Measurements from ENCODE around the gene MRM3.
"Not testable (repeated sequence)": the region's sequence is repeated elsewhere in the genome, so short reads cannot be mapped to it uniquely, and the experiment has no call there.

MRM3 gene, protein sequence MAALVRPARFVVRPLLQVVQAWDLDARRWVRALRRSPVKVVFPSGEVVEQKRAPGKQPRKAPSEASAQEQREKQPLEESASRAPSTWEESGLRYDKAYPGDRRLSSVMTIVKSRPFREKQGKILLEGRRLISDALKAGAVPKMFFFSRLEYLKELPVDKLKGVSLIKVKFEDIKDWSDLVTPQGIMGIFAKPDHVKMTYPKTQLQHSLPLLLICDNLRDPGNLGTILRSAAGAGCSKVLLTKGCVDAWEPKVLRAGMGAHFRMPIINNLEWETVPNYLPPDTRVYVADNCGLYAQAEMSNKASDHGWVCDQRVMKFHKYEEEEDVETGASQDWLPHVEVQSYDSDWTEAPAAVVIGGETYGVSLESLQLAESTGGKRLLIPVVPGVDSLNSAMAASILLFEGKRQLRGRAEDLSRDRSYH

DNA sequence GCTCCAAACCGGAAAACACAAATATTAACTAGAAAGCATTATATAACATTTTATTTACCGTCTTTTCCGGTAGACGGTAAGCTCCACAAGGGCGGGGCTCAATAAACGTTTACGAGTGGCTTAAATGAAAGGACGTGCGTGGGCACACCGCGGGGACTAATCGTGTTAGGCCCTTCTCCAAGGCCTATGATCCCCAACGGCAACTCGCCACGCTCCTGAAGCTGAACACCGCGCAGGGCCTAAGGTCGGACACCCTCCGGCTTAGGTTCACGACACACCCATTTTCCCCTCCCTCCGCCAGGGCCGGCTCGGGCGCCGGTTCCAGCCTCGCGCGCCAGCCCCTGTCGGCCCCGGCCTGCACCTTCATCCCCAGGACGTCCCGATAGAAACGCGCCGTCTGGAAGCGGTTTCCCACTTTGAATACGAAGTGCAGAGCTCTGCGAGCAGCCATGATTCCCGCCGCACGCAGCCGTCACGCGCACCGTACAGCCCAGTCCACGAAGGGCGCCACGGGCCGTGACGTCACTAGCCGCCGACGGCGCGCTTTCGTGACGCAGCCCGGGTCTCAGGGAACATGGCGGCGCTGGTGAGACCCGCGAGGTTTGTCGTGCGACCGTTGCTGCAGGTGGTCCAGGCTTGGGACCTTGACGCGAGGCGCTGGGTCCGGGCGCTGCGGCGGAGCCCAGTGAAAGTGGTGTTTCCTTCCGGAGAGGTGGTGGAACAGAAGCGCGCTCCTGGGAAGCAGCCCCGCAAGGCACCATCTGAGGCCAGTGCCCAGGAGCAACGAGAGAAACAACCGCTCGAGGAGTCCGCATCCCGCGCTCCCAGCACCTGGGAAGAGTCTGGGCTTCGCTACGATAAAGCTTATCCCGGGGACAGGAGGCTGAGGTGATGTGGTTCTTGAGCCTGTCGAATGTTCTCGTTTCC lies at the start of gene MRM3, which contains the start of gene GLOD4:
MRM3 (plus strand) TSS at position 549 of the 927 bp plus-strand sequence; CDS start at position 575, 26 bp downstream.
GLOD4 (minus strand) TSS at position 476 of the 927 bp plus-strand sequence; CDS start at position 451, 25 bp downstream.
- DNase-seq: peak; percentile 91

DNA sequence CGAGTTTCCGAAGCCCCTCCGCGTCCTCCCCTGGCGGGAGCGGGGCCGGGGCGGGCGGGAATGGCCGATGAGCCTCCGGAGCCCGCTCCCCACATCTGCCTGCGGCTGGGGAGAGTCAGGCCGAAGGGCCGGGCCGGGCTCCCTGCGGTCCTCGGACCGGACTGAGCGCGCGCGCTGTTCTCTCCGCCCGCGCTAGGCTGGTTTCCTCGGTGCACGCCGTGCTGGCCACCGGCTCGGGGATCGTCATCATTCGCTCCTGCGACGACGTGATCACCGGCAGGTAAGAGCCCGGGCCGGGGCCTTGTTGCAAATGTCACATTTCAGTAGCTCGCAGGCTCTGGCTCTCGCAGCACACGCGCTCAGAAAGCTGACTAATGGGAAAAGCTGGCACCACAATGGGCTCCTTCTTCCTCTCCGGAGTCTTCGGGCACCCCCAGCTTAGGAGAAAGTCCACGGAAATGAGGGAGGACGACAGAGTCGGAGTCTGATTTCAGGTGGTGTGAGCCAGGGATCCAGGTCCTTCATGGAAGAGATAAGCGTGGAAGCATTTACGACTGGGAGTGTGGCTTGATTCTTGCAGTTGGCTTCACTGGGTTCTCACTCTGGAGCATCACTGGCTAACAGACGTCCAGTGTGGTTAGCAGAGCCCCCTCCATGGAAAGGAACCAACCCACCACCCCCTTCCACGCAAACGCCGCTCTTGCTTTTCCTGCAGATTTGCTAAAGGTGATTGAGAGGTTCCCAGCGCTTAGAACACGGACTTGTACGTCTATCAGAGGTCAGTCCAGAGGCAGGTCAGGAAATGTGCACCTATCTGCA lies 49.0 kb upstream of the MRM3 start:
- DNase-seq: no peak

DNA sequence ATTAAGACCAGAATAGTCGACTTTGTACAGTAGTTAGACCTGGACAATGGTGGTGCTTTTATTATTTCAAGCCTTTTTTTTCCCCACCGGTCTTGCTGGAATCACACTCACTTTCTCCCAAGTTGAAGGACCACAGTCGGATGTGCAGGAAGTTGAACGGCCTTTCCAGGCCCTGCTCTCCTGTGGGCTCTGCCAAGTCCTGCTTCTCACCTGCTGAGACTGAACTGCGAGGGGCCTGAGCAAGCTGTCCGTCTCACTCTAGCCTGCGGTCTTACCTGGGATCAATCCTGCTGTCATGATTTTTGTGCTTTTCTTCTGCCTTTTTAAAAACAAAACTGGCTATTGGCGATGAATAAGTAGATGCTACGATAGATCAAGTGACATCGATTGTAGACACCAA lies 48.4 kb upstream of the MRM3 start:
- DNase-seq: no peak

DNA sequence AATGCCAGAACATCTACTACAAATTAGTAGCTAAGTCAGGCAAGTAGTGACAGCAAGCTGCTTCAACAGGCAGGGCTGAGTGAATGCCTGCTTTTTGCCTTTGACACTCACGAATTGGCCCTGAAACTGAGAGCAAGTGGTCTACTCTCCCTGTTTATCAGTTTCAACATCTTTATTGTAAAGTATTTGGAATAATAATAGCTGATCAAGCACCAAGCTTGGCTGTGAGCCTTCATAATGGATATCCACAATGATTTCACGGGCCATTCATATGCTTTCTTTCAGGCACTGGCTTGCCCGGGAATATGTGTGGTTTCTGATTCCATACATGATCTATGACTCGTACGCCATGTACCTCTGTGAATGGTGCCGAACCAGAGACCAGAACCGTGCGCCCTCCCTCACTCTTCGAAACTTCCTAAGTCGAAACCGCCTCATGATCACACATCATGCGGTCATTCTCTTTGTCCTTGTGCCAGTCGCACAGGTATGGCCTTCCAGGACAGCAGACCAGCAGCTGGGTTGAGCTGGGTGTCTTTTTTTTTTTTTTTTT lies 44.5 kb upstream of the MRM3 start:
- DNase-seq: no peak

DNA sequence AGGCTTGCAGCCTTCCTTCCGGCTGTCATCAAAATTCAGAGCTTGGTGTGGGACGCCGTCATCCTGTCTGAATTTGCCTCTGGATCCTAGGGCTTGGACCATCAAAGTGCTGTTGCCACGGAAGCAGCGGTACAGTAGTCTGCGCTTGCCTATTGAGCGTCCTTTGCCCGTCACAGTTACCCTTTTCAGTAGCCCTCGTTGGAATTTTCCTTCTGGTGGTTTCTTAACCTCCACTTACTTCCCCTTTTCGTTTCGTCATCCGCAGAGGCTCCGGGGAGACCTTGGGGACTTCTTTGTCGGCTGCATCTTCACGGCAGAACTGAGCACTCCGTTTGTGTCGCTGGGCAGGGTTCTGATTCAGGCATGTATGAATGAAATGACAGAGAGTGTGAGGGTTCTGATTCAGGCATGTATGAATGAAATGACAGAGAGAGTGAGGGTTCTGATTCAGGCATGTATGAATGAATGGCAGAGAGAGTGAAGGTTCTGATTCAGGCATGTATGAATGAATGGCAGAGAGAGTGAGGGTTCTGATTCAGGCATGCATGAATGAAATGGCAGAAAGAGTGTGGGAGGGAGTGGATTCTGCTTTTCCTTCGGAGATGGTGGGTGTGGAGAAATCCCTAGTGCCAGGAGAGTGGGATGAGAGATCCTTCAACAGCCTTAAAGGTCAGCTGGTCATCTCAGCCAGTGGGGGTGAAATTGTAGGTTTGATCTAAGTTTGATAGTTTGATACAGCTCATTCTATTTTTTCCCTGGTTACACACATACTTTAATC lies 41.7 kb upstream of the MRM3 start:
- no peak for DNase-seq

DNA sequence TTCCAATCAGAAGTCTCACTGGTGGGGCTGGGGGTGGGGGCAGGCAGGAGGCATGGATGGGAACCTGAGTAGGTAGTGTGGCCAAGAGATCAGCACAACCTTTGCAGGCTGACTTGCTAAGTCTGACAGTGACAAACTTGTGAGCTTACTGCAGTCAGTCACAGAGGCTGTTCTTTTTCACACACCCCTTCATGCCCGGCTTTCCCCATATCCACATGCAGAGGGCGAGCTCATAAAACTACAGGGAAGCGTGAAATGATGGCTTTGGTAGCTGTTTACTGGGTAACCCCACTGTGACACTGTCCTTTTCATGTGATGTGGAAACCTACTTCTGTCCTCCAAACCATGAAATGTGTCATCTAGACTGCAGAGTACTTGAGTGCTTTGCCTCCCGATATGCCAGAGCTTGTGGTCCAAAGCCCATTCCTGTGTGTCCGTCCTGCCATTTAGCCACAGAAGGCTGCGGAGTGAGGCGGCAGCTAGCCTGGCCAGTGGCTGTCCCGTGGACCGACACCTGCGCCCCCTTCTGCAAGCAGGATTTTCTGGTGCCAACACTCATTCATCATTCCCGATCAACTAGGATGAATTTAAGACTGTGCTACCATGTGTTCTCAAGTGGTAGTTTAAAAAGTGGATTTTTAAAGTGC lies 39.9 kb upstream of the MRM3 start:
- no peak for DNase-seq

DNA sequence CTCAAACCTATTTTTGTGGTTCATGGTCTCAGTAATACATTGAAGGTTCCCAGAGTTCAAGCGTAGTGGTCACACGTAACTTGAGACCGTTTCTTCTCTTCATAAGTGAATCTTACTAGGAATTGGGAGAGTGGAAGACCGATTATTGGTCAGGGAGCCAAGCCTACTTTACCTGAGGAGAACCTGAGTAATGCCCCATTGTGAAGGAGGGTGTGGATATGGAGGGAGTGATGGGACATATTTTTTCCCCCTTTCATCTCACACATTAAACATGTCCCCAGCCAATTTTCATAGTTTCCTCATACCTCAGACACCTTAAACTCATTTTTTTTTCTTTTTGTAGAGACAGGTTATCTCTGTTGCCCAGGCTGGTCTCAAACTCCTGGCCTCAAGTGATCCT lies 39.0 kb upstream of the MRM3 start:
- DNase-seq: no peak

DNA sequence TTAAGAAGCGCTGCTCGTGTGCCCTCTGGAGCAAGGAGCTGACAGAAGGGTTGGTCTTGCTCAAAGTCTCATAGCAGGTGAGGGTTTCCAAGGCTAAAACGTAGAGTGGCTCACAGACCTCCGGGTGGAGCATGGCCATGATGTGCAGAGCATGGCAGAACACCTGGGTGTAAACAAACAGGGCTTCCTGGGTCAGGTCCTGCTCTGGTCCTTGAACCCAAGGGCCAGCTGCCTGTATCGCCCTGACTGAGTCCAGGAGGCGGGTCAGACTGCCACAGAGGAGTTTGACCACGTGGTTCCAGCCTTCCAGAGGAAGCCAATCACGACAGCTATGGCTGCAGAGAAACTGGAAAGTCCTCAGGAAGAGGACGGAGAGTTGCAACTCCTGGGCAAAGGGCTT lies 37.2 kb upstream of the MRM3 start:
- no peak for DNase-seq

DNA sequence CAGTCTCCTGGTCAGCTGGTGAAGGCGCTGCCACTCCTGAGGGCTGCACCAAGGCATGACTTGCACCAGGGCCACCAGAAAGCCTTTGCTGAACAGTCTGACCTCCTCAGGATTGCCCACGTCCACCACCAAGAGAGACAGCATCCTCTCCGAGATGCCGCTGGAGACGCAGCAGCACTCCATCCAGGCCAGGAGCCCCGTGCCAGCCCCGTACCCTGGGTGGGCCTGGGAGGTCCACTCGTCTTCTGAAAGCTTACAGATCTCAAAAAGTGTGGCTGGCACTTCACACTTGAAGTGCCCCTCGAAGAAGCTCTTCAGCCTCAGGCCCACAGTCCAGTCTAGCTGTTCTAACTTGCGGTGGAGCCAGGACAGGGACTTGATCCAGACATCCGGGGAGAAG lies 36.7 kb upstream of the MRM3 start:
- DNase-seq: no peak

DNA sequence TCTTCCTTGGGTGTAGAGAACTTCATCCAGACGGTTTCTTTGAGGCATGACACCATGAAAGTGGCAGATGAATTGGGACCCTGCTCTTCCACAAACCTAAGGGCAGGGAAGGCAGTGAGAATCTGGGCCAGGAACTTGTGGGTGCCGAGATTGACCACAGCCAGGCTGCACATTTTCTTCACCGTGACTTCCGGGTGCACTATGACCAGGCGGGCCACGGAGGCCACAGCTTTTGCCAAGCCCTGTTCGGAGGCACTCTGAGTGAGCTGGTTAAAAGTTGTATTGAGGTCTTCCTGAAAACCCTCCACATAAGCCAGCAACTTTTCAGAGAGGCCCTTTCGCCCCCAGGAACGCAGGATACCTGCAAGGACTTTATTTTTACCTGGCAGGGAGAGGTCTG lies 36.0 kb upstream of the MRM3 start:
- no peak for DNase-seq

DNA sequence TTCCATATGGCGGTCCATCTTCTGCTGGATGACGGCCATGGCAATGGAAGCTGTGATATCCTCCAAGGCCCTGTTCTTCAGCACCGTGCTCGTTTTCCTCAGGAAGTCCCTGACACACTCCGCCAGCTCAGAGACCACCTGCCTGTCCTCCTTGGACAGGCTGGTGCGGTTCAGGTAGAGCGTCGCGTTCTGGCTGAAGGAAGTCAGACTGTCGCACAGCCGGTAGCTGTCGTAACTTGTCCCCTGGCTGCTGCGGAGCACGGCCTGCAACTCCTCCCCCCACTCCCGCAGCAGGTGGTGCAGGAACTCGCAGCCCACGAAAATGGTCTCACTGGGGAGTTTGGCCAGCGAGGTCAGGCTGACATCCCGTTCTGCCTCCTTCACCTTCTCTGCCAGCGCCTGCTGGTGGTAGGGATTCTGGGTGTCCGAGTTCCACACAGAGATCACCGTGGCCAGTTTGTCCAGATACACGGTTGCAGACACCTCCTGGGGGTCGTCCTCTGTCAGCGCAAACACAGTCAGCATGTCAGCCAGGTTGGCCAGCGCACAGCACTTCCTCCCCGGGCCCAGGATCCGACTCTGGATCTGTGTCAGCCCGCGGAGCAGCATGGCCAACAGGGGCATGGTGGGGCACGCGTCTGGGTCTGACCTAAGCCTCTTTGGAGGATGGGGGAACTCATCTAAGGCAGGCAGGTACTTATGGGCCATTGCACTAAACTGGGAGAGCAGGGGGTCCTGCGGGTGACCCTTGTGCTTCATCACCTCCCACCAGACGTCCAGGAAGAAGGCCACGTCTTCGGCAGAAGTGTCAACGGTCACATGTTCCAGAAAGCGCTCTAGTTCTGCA lies 35.1 kb upstream of the MRM3 start:
- DNase-seq: no peak

DNA sequence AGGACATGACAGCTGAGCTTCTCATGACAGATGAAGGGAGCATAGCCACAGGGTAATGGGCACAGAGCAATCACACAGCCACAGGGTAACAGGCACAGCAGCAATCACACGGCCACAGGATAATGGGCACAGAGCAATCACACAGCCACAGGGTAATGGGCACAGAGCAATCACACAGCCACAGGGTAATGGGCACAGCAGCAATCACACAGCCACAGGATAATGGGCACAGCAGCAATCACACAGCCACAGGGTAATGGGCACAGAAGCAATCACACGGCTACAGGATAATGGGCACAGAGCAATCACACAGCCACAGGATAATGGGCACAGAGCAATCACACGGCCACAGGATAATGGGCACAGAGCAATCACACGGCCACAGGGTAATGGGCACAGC lies 33.5 kb upstream of the MRM3 start:
- DNase-seq: not testable (repeated sequence)

DNA sequence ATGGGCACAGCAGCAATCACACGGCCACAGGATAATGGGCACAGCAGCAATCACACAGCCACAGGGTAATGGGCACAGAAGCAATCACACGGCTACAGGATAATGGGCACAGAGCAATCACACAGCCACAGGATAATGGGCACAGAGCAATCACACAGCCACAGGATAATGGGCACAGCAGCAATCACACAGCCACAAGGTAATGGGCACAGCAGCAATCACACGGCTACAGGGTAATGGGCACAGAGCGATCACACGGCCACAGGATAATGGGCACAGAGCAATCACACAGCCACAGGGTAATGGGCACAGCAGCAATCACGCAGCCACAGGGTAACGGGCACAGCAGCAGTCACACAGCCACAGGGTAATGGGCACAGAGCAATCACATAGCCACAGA lies 32.8 kb upstream of the MRM3 start:
- not testable (repeated sequence) for DNase-seq

DNA sequence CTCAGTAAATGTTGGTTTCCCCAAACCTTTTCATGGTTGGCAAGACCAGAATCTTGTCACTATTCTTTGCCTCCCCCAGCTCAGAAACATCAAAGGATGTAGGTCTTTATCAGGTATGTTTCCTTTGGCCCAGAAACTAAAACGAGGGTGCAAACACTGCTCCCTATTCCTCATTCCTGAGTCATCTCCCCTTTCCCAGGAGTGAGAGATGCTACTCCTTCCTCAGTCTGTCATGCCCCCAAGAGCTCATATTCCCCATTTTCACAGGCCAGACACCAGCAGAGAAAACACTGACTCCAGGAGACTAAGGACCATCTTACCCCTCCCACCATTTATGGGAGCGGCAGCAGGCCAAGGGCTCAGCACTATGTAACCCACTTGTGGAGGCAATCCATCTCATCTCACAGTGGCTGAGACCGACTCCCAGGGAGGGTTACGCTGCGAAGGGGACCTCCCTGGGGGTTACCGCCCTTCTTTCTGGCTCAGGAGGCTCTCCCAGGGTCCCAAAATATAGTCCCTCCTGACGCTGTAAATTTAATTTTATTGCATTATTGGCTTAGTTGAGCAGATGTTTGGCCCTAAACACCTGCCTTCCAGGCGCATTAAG lies 31.6 kb upstream of the MRM3 start:
- no peak for DNase-seq

DNA sequence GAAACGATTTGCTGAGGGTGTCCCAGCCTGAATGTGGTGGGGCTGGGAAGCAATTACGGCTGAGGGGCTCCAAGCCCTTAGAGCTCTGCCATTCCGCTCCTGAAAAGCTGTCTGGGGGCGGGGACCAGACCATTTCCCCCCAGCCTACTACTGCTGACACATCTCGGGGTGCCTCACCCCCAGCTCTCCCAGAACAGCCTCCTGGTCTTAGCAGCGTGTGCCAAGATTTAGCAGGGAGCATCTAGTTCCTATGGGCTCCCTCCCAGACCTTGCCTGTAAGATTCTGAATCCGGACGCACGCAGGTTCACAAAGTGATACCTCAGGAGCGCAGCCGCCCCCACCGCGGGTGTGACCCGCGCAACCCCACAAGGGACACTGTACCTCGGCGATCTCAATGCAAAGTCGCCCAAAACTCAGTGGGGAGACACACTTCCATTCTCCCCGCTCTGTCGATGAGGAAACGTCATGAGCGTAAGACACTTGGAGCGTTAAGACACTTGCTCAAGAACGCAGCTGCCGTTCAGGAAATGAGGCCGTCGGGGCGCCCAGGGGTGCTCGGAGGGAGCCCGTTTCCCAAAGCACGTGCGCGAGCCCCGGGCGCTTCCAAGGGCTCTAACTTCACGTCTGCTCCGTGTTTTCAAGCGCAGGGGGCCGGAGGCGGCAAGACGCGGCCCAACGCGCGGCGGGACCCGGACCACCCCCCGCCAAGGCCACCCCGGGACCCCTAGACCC lies 30.7 kb upstream of the MRM3 start:
- DNase-seq: no peak

DNA sequence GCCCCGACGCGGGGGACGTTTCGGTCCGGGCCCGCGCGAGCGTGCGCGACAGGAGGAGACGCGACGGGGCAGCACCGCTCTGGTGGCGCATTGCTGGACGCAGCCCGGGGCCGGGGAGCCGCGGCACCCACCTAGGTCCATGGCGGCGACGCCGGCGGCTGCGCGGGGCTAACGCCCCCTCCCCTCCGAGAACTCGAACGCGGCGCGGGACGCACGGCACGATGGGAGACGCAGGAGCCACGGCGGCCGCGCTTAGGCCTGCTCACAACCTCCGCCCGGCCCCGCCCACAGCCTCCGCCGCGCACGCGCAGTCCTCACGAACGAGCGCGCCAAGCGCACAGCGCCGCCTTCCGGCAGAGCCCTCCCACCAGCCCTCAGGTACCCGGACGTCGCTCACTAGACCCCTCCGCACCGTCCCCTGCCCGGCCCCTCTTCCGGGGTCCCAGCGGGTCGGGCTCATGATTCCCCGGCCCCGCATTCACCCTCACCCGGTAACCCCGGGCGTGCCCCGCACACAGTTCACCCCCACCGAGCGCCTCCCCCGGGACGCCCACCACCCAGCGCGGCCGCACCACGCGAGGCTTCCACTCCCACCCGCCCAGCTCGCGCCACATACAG lies 30.0 kb upstream of the MRM3 start, which contains the start of gene GEMIN4:
GEMIN4 (minus strand) TSS at position 263 of the 618 bp plus-strand sequence; CDS start at position 141, 122 bp downstream.
- DNase-seq: peak; percentile 93

DNA sequence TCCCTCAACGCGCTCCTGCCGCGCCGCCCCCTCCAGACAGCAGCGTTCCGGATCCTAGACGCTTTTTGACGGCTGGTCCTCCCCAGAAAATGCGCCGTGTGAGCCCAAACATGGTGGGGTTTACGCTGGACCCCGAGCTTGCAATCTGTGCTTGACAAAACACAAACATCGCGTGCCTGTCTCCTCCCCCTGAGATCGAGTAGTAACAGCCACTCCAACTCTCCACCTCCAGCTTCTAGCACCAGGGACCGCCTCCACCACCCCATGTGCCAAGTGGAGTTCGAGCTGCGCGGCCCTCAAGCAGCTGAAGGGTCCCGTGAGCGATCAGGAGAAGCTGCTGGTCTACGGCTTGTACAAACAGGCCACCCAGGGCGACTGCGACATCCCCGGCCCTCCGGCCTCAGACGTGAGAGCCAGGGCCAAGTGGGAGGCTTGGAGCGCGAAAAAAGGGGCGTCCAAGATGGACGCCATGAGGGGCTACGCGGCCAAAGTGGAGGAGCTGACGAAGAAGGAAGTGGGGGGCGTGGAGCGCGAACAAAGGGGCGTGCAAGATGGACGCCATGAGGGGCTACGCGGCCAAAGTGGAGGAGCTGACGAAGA lies 29.4 kb upstream of the MRM3 start:
- no peak for DNase-seq

DNA sequence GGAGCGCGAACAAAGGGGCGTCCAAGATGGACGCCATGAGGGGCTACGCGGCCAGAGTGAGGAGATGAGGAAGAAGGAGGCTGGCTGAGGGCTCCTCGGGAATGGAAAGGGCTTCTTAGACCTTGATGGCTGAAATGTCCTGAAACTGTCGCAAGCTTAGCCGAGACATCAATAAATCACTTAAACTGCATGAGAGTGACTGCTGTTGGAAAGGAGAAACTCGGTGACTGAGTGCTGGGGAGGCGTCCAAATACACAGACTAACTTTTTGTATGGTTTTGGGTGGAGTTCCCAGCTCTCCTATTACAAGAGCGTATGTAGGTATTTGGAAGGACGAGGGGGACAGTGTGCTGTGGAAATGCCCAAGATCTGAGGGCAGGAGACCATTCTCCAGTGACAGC lies 28.7 kb upstream of the MRM3 start:
- no peak for DNase-seq

Measured in GDM1 (cell line).